Stimulated activated CD8-positive, alpha-beta memory T cell treated with anti-CD3 and anti-CD28 coated beads, Interleukin-4, amount 100 ng/mL, for 4 hours (primary cell): ENCODE results near the gene PRCP.

Experiments used
- DNase-seq, 2 donors: peaks; one replicate each; pipeline ENCODE4 v3.0.0-alpha.2; 2020; ENCODE audit warnings: low read depth in 2 of 2, low spot score in 1 of 2

Gene PRCP

GRCh38 chr11:82787981-82788380 lies 112.2 kb downstream of the PRCP start:
- DNase-seq = no peak

- DNase-seq = no peak
Measured at GRCh38 chr11:82786836-82787235, 113.4 kb downstream of the PRCP start.

GRCh38 chr11:82786001-82786400 lies 114.2 kb downstream of the PRCP start:
- DNase-seq = no peak

GRCh38 chr11:82782825-82783374 lies 117.3 kb downstream of the PRCP start:
- DNase-seq = no peak

GRCh38 chr11:82778776-82779175 lies 121.5 kb downstream of the PRCP start:
- no peak for DNase-seq

- no peak for DNase-seq
Measured at GRCh38 chr11:82776377-82776776, 123.9 kb downstream of the PRCP start.

GRCh38 chr11:82775736-82776346 lies 124.4 kb downstream of the PRCP start:
- DNase-seq = no peak

GRCh38 chr11:82775218-82775617 lies 125.0 kb downstream of the PRCP start:
- DNase-seq = no peak
